ENCODE data around the gene BCL2L11.
A peak's percentile ranks its signal among the peaks of the same experiment; 100 is the strongest.

Gene BCL2L11

GRCh38 chr2:111143107-111143842 lies 22.6 kb downstream of the BCL2L11 start:
- no peak for DNase-seq (ENCODE audit: low spot score)

- DNase-seq (ENCODE audit: low spot score) = no peak
Observed at GRCh38 chr2:111143843-111144198, 23.1 kb downstream of the BCL2L11 start.

- DNase-seq (ENCODE audit: low spot score) = no peak
Observed at GRCh38 chr2:111145103-111145760, 24.5 kb downstream of the BCL2L11 start.

GRCh38 chr2:111145951-111146350 lies 25.2 kb downstream of the BCL2L11 start:
- DNase-seq (ENCODE audit: low spot score) = no peak

GRCh38 chr2:111148225-111148873 lies 27.6 kb downstream of the BCL2L11 start:
- DNase-seq (ENCODE audit: low spot score) = no peak

- DNase-seq (ENCODE audit: low spot score) = no peak
Observed at GRCh38 chr2:111148925-111149324, 28.2 kb downstream of the BCL2L11 start.

GRCh38 chr2:111149882-111150455 lies 29.3 kb downstream of the BCL2L11 start:
- DNase-seq (ENCODE audit: low spot score) = no peak

GRCh38 chr2:111154758-111155157 lies 34.0 kb downstream of the BCL2L11 start:
- DNase-seq (ENCODE audit: low spot score) = no peak

GRCh38 chr2:111155610-111156009 lies 34.9 kb downstream of the BCL2L11 start:
- DNase-seq (ENCODE audit: low spot score) = peak; percentile 84

- DNase-seq (ENCODE audit: low spot score) = no peak
Observed at GRCh38 chr2:111156529-111156928, 35.8 kb downstream of the BCL2L11 start.

GRCh38 chr2:111157071-111157661 lies 36.5 kb downstream of the BCL2L11 start:
- DNase-seq (ENCODE audit: low spot score) = no peak

GRCh38 chr2:111157798-111158197 lies 37.1 kb downstream of the BCL2L11 start:
- DNase-seq (ENCODE audit: low spot score) = no peak

- no peak for DNase-seq (ENCODE audit: low spot score)
Observed at GRCh38 chr2:111159641-111160040, 38.9 kb downstream of the BCL2L11 start.

GRCh38 chr2:111160758-111161157 lies 40.0 kb downstream of the BCL2L11 start:
- DNase-seq (ENCODE audit: low spot score) = no peak

GRCh38 chr2:111161971-111162370 lies 41.3 kb downstream of the BCL2L11 start:
- peak; percentile 83 for DNase-seq (ENCODE audit: low spot score)

GRCh38 chr2:111162718-111163331 lies 42.1 kb downstream of the BCL2L11 start:
- DNase-seq (ENCODE audit: low spot score) = no peak

GRCh38 chr2:111164078-111164477 lies 43.4 kb downstream of the BCL2L11 start:
- no peak for DNase-seq (ENCODE audit: low spot score)

GRCh38 chr2:111165084-111165483 lies 44.4 kb downstream of the BCL2L11 start:
- DNase-seq (ENCODE audit: low spot score) = no peak

- DNase-seq (ENCODE audit: low spot score) = no peak
Observed at GRCh38 chr2:111166115-111166514, 45.4 kb downstream of the BCL2L11 start.

- DNase-seq (ENCODE audit: low spot score) = no peak
Observed at GRCh38 chr2:111167076-111167862, 46.6 kb downstream of the BCL2L11 start.

GRCh38 chr2:111167863-111168162 lies 47.1 kb downstream of the BCL2L11 start:
- no peak for DNase-seq (ENCODE audit: low spot score)

All from globus pallidus (tissue), 1 donor.